IPS-18c (cell line): ENCODE measurements around the gene CLN6.
"Not testable (repeated sequence)": the region's sequence is repeated elsewhere in the genome, so short reads cannot be mapped to it uniquely, and the experiment has no call there.

Experiments
- H3K4me3 ChIP-seq: 2 replicates; pipeline ENCODE4 v1.7.0; 2013; ENCODE audit warnings: low read depth, mild to moderate bottlenecking, low read length, moderate library complexity; ENCODE audit not compliant: insufficient read depth
- H3K9me3 ChIP-seq: one replicate; pipeline ENCODE4 v1.6.1; 2013; ENCODE audit warnings: mild to moderate bottlenecking, low read length, moderate library complexity; ENCODE audit not compliant: control insufficient read depth, insufficient read depth

CLN6 gene

GRCh38 chr15:68214838-68215254 is 14.7 kb downstream of the CLN6 start:
- Histone ChIP-seq H3K9me3 (no peaks in the 10 kb centered on the region), H3K4me3 (no peak overlapping the region)

- Histone ChIP-seq H3K9me3 (no peaks in the 10 kb centered on the region), H3K4me3 (no peak overlapping the region)
Observed at GRCh38 chr15:68213991-68214837, 15.3 kb downstream of the CLN6 start.

DNA sequence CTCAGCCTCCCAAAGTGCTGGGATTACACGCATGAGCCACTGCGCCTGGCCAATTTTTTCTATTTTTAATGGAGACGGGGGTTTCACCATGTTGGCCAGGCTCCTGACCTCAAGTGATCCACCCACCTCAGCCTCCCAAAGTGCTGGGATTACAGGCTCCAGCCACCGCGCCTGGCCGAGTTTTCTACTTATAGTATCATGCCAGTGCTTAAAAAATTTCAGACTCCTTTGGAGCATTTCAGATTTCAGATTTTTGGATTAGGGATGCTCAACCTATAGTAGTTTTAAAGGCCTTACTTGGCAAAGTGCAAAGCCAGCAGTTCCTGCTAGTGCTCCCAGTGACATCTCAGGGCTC is 16.1 kb downstream of the CLN6 start:
- H3K4me3 ChIP-seq = not testable (repeated sequence)

GRCh38 chr15:68211656-68212320 is 17.7 kb downstream of the CLN6 start:
- H3K9me3 ChIP-seq = no peaks in the 10 kb centered on the region
- H3K4me3 ChIP-seq = no peak overlapping the region

More for the DNA sequence above, 16.1 kb downstream of the CLN6 start:
- H3K9me3 ChIP-seq = not testable (repeated sequence)

- Histone ChIP-seq H3K9me3 (no peaks in the 10 kb centered on the region), H3K4me3 (no peak overlapping the region)
Observed at GRCh38 chr15:68210821-68211655, 18.5 kb downstream of the CLN6 start.

DNA sequence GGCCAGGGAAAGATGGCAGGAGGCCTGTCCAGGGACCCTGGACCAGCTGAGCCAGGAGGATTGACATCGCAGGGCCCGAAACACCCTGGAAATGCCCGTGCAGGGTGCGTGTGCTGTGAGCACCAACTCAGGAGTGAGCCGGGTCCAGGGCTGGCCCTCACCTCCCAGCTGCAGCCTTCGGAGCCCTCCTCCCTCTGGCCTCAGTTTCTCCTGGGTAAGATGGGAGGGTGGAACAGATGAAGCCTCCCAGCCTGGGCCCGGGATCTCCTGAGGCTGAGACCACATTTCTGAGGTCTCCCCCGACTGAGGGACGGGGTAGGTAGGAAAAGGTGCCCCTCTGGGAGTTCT is 19.1 kb downstream of the CLN6 start:
- Histone ChIP-seq H3K9me3 (no peaks in the 10 kb centered on the region), H3K4me3 (no peak overlapping the region)

- H3K9me3 ChIP-seq = no peaks in the 10 kb centered on the region
- H3K4me3 ChIP-seq = no peak overlapping the region
Observed at GRCh38 chr15:68209735-68210408, 19.7 kb downstream of the CLN6 start.

DNA sequence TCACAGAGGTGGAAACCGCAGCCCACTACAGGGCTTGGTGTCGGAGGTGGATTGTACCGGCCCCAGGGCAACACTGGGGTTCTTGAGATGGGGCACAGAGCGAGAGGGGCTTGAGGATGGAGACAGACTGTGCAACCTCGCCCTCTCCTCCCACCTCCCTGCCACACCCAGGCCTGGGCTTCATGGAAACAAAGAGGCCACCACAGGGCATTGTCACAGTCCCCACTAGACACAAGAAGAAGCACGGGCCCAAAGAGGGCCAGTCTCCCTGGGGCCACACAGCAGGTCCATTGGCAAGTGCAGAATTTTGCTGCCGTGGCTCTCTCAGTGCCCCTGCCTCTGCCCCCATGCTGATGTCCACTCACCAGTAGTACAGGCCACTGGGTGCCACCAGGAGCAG is 20.3 kb downstream of the CLN6 start:
- no peak overlapping the region for H3K4me3 ChIP-seq
- H3K9me3 ChIP-seq = no peaks in the 10 kb centered on the region

DNA sequence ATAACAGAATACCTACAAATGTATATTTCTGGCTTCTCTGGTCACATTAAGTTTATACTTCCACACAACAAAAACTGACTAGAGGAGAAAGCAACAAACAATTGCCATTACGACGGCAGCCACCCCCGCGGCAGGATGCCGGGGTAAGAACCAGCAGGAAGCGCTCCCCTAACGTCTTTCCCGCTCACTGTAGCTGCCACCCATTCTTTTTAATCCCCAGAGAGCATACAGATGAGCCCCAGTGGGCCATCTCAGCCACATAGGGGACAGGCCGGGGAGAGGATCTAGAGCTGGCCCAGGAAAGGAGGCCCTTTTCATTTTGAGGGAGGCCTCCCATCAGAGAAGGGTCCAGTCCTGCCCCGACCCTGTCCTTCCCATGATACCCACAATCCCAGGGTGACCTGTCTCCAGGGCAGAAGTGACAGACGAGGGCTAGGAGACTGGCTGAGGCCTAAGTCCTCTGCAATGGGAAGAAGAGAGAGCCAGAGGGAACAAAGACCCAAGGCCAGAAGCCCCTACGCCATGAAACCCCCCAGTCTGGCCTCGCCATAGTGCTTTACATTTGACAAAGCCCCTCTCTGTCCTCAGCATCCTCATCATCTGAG is 20.8 kb downstream of the CLN6 start:
- Histone ChIP-seq H3K9me3 (no peaks in the 10 kb centered on the region), H3K4me3 (no peak overlapping the region)

DNA sequence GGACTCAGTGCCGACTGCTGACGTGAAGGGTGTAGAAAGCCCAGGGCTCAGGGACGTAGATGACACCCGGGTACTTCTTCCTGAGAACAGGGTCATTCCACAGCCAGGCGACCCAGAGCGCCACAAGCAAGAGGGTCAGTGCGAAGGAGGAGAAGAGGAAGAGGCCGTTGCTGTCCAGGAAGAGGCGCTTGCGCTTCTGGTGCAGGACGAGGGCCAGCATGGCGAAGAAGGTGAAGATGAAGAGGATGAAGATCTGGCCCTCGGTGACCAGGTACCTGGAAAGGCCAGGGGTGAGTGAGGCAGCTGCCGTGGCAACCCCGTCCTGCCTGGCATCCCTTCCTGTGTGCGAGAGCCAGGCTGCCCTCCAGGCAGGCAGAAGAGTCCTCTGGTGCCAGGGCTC is 21.4 kb downstream of the CLN6 start:
- Histone ChIP-seq H3K4me3 (no peak overlapping the region), H3K9me3 (no peaks in the 10 kb centered on the region)

GRCh38 chr15:68207176-68207935 is 22.2 kb downstream of the CLN6 start:
- H3K9me3 ChIP-seq = no peaks in the 10 kb centered on the region
- H3K4me3 ChIP-seq = no peak overlapping the region

GRCh38 chr15:68206711-68207151 is 22.8 kb downstream of the CLN6 start:
- H3K9me3 ChIP-seq = no peaks in the 10 kb centered on the region

GRCh38 chr15:68205954-68206539 is 23.5 kb downstream of the CLN6 start:
- Histone ChIP-seq H3K9me3 (no peaks in the 10 kb centered on the region), H3K4me3 (no peak overlapping the region)

More at GRCh38 chr15:68206711-68207151, 22.8 kb downstream of the CLN6 start:
- H3K4me3 ChIP-seq = no peak overlapping the region

DNA sequence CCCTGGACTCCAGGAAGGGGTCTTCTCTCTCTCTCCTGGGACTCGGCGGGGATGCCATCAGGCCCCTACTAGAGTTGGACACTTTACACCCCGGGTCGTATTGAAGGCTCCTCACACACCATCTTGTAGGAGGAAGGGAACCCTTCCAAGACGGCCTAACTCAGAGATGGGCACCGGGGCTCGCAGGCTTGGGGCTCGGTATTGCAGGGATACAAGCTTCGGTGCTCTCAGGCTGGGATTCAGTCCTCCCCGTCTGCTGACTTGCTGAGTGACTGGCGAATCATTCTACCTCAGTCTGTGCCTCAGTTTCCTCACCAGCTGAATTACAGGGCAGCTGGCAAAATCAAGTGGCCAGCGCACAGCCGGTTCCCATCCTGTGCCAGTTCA is 24.0 kb downstream of the CLN6 start:
- Histone ChIP-seq H3K9me3 (no peaks in the 10 kb centered on the region), H3K4me3 (no peak overlapping the region; the same call in 1 of the 2 replicates)

GRCh38 chr15:68204776-68205557 is 24.6 kb downstream of the CLN6 start, which contains the start of gene CALML4:
Gene CALML4, minus strand, starts transcription at chr15:68205332. Its CDS starts 85 bp downstream, at chr15:68205247.
- peak within 1 kb of the TSS; percentile 15; the same call in 1 of the 2 replicates for H3K4me3 ChIP-seq
- H3K9me3 ChIP-seq = no peaks in the 10 kb centered on the region
